22Rv1 (cell line): ENCODE results near the gene CDK2AP2.
"Not testable (repeated sequence)": the region's sequence is repeated elsewhere in the genome, so short reads cannot be mapped to it uniquely, and the experiment has no call there.

ENCODE experiments used
- H3K27ac ChIP-seq: fragments of 450-650 bp; 2 replicates; pipeline ENCODE4 v1.5.1; 2017
- CTCF ChIP-seq: fragments of 450-650 bp; IDR thresholded peaks from 2 replicates; pipeline ENCODE4 v1.5.1; 2017; ENCODE audit warnings: mild to moderate bottlenecking
- ZFX ChIP-seq: fragments of 450-650 bp; IDR thresholded peaks from 2 replicates; pipeline ENCODE4 v1.6.1; 2017; ENCODE audit warnings: antibody characterized with exemption, borderline replicate concordance

The CDK2AP2 gene

GRCh38 chr11:67484847-67485311, 23.1 kb downstream of the CDK2AP2 start:
- H3K27ac ChIP-seq: no peak overlapping the region
- TF ChIP-seq CTCF (no peak), ZFX (no peak)

- TF ChIP-seq CTCF: no peak
- no peak for TF ChIP-seq ZFX
- no peak overlapping the region; the same call in 1 of the 2 replicates for H3K27ac ChIP-seq
These were observed 23.9 kb downstream of the CDK2AP2 start for GRCh38 chr11:67483831-67484665.

- TF ChIP-seq ZFX (no peak), CTCF (no peak)
- H3K27ac ChIP-seq: peak within 1 kb of the TSS; percentile 71
These were observed 24.8 kb downstream of the CDK2AP2 start, which contains the start of gene AIP for GRCh38 chr11:67482827-67483798. TSS of gene AIP (plus strand) at chr11:67483026. CDS start at chr11:67483159, 133 bp downstream.

- peak overlapping the region; percentile 71 for H3K27ac ChIP-seq
These were observed 25.6 kb downstream of the CDK2AP2 start for GRCh38 chr11:67482275-67482826.

GRCh38 chr11:67477344-67478050, 30.5 kb downstream of the CDK2AP2 start:
- not testable (repeated sequence) for H3K27ac ChIP-seq

More at GRCh38 chr11:67482275-67482826, 25.6 kb downstream of the CDK2AP2 start:
- TF ChIP-seq ZFX: no peak
- no peak for TF ChIP-seq CTCF

- H3K27ac ChIP-seq: not testable (repeated sequence)
These were observed 31.3 kb downstream of the CDK2AP2 start for GRCh38 chr11:67476692-67477091.

GRCh38 chr11:67472882-67473281, 35.1 kb downstream of the CDK2AP2 start:
- no peak overlapping the region for H3K27ac ChIP-seq
- TF ChIP-seq ZFX (no peak), CTCF (no peak)
